Measurements from ENCODE around the gene ATP8B4.

Gene ATP8B4

DNA sequence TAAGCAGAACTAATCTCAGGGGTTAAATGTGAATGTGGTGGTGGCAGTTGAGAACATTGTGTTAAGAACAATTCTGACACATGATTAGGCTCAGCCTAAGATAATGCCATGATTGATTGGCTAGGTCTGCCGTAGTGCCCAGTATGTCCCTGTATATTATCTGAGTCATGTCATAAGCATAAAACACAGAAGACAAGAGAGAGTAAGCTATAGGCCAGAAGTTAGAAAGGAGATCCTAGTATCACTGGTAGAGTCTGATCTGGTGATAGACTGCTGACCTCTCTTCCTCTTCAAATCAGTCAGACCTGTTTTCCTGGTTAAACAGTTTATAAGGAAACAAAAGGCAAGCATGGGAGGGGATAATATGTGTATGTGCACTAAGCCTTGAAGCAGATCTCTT lies 30.1 kb upstream of the ATP8B4 start:
- TF ChIP-seq YY1 (IDR thresholded peaks at IDR 0.05; ENCODE audit: low read depth) (no peak), EP300 (IDR thresholded peaks at IDR 0.05; ENCODE audit: borderline replicate concordance) (no peak), RAD21 (IDR thresholded peaks at IDR 0.05; ENCODE audit: low read depth) (no peak)
- TF ChIP-seq, protein P1, sequence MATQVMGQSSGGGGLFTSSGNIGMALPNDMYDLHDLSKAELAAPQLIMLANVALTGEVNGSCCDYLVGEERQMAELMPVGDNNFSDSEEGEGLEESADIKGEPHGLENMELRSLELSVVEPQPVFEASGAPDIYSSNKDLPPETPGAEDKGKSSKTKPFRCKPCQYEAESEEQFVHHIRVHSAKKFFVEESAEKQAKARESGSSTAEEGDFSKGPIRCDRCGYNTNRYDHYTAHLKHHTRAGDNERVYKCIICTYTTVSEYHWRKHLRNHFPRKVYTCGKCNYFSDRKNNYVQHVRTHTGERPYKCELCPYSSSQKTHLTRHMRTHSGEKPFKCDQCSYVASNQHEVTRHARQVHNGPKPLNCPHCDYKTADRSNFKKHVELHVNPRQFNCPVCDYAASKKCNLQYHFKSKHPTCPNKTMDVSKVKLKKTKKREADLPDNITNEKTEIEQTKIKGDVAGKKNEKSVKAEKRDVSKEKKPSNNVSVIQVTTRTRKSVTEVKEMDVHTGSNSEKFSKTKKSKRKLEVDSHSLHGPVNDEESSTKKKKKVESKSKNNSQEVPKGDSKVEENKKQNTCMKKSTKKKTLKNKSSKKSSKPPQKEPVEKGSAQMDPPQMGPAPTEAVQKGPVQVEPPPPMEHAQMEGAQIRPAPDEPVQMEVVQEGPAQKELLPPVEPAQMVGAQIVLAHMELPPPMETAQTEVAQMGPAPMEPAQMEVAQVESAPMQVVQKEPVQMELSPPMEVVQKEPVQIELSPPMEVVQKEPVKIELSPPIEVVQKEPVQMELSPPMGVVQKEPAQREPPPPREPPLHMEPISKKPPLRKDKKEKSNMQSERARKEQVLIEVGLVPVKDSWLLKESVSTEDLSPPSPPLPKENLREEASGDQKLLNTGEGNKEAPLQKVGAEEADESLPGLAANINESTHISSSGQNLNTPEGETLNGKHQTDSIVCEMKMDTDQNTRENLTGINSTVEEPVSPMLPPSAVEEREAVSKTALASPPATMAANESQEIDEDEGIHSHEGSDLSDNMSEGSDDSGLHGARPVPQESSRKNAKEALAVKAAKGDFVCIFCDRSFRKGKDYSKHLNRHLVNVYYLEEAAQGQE (IDR thresholded peaks at IDR 0.05; ENCODE audit: low read depth): no peak

DNA sequence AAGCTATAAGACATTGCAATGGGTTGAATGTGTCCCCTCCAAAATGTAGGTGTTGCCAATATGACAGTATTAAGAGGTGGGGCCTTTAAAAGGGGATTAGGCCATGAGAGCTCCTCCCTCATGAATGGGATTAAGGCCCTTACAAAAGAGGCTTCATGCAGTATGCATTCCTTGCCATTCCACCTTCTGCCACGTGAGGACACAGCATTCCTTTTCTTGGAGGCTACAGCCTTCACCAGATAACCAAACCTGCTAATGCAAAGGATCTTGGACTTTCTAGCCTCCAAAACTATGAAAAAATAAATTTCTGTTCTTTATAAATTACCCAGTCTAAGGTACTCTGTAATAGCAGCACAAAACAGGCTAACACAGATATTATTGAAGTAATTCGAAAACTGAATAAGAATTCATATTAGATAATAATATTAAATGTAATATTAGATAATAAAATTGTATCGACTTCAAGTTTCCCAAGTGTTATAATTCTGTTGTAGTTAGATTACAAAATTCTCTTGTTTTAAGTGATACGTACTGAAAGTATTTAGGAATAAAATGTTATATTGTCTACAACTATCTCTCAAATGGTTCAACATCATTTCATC lies 29.4 kb upstream of the ATP8B4 start:
- TF ChIP-seq TEAD4 (IDR thresholded peaks at IDR 0.05): no peak
- TF ChIP-seq RAD21 (IDR thresholded peaks at IDR 0.05; ENCODE audit: low read depth): peak; percentile 82

DNA sequence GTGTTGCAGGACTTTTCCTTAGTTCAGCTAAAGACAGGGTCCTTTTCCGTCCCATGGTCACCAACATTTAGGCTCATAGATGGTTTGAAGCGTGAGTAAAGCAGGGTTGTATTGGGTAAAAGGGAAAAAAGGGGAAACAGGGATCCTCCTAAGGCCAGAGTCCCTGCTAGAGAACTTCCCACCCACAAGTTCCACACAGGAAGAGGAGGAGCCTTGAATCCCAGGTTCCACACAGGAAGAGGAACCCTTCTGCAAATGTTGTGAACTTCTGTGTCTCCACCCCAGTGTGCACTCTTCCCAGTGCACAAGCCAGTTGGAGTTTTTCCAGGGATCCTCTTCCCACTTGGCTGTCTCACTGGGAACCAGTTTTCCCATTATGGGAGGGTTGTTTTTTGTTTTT lies 27.6 kb upstream of the ATP8B4 start:
- TF ChIP-seq FOXM1 (IDR thresholded peaks at IDR 0.05; ENCODE audit: borderline replicate concordance, low read depth): no peak
- TF ChIP-seq EP300 (IDR thresholded peaks at IDR 0.05; ENCODE audit: borderline replicate concordance): no peak
- TF ChIP-seq, protein P1 (IDR thresholded peaks at IDR 0.05; ENCODE audit: low read depth): no peak
- no peak for TF ChIP-seq CEBPB (IDR thresholded peaks at IDR 0.05)
- TF ChIP-seq YY1 (IDR thresholded peaks at IDR 0.05; ENCODE audit: low read depth): no peak
- TF ChIP-seq, protein P2, sequence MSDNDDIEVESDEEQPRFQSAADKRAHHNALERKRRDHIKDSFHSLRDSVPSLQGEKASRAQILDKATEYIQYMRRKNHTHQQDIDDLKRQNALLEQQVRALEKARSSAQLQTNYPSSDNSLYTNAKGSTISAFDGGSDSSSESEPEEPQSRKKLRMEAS (IDR thresholded peaks at IDR 0.05): no peak

DNA sequence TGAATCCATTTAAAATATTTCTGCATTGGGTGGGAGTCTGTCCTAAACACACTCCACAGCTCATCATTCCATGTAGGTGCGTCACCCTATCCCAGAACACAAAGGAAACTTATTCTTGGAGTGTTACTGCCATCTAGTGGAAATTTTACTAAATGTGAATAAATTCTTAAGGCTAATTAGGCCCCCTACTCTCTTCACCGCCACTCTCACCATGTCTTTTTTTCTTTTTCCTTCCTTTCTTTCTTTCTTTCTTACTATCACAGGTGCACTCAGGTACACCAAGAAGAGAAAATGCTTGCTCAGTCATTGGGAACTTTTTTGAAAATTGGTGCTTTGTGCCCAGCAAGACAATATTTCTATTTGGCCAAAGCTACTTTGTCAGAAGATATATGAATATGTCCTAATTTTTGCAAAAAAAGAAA lies 26.4 kb upstream of the ATP8B4 start:
- TF ChIP-seq YY1 (IDR thresholded peaks at IDR 0.05; ENCODE audit: low read depth) (no peak), RAD21 (IDR thresholded peaks at IDR 0.05; ENCODE audit: low read depth) (peak; percentile 78)

DNA sequence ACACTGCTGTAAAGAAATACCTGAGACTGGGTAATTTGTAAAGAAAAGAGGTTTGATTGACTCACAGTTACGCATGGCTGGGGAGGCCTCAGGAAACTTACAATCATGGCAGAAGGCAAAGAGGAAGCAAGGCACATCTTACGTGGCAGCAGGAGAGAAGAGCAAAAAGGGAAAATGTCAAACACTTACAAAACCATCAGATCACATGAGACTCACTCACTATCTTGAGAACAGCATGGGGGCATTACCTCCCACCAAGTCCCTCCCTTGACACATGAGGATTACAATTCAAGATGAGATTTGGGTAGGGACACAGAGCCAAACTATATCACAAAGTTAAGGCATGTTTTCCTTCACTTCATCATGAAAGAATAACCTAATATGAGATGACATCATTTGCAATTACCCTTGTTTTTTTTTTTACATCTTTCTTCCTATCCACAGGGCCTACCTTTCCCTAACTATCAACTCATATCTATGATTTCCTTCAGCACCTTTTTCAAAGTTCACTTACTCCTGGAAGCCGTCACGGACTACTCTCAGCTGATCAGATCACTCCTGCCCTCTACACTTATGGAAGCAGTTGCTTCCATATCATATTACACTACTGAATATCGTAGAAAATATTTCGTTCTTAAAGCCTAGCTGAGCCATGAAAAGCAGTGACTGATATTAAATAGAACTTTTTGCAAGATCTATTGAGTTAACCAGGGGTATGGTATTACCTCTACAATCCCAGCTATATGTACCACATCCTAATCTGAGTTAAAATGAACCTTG lies 25.5 kb upstream of the ATP8B4 start:
- TF ChIP-seq CREB1 (IDR thresholded peaks at IDR 0.05; ENCODE audit: low read depth) (no peak), CEBPB (IDR thresholded peaks at IDR 0.05) (no peak), FOXM1 (IDR thresholded peaks at IDR 0.05; ENCODE audit: borderline replicate concordance, low read depth) (no peak), EGR1 (IDR thresholded peaks at IDR 0.05) (no peak), EP300 (IDR thresholded peaks at IDR 0.05; ENCODE audit: borderline replicate concordance) (no peak), YY1 (IDR thresholded peaks at IDR 0.05; ENCODE audit: low read depth) (no peak), TAF1 (IDR thresholded peaks at IDR 0.05; ENCODE audit: low read depth) (no peak)
- TF ChIP-seq, protein P2 (IDR thresholded peaks at IDR 0.05): no peak

DNA sequence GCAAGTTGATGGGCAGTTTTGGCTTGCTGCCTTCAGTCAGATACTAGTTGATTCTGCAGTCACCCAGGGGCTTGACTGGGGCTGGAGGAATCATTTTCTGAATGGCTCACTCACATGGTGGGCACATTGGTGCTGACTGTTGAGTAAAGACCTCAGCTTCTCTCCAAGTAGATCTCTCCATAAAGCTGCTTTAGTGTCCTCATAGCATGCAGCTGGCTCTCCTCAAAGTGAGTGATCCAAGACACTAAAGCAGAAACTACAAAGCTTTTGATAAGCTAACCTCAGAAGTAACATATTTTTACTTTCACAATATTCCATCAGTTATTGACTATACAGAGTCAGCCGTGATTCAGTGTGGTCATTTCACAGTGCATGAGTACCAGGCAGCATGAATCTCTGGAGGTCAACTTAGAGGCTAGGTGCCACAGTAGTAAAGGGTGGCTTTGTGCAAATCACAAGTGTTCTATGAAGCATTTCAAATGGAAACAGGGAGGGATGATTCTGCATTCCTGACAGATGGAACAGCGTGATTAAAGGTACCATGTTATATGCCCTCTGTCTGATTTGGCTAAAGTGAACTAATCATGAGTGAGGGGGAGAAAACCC lies 24.3 kb upstream of the ATP8B4 start:
- no peak for TF ChIP-seq YY1 (IDR thresholded peaks at IDR 0.05; ENCODE audit: low read depth)
- no peak for TF ChIP-seq CREB1 (IDR thresholded peaks at IDR 0.05; ENCODE audit: low read depth)
- no peak for TF ChIP-seq CEBPB (IDR thresholded peaks at IDR 0.05)
- TF ChIP-seq TEAD4 (IDR thresholded peaks at IDR 0.05): no peak
- TF ChIP-seq, protein P2 (IDR thresholded peaks at IDR 0.05): no peak
- no peak for TF ChIP-seq RAD21 (IDR thresholded peaks at IDR 0.05; ENCODE audit: low read depth)

DNA sequence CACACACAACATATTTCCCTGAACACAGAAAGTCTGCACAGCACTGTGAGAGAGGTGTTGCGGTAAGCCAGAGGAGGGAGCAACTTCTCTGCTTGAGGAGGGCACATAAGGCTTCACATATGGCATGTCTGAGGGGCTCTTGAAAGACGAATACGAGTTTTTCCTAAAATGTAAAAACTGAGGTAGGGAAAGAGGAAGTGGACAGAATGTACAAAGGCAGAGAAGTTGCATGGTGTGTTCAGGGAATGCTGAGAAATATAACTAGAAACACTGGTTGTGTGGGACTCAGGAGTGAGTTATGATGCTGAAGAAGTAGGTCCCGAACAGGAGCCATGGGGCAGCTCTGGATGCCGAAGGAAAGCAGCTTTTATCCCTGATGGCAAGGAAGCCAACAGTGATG lies 22.8 kb upstream of the ATP8B4 start:
- TF ChIP-seq, protein P3, sequence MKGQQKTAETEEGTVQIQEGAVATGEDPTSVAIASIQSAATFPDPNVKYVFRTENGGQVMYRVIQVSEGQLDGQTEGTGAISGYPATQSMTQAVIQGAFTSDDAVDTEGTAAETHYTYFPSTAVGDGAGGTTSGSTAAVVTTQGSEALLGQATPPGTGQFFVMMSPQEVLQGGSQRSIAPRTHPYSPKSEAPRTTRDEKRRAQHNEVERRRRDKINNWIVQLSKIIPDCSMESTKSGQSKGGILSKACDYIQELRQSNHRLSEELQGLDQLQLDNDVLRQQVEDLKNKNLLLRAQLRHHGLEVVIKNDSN (IDR thresholded peaks at IDR 0.05): no peak
- no peak for TF ChIP-seq ZBTB7A (IDR thresholded peaks at IDR 0.05; ENCODE audit: low read depth)
- TF ChIP-seq RAD21 (IDR thresholded peaks at IDR 0.05; ENCODE audit: low read depth): no peak
- TF ChIP-seq FOXM1 (IDR thresholded peaks at IDR 0.05; ENCODE audit: borderline replicate concordance, low read depth): no peak
- TF ChIP-seq, protein P2 (IDR thresholded peaks at IDR 0.05): no peak
- TF ChIP-seq TAF1 (IDR thresholded peaks at IDR 0.05; ENCODE audit: low read depth): no peak

All from Ishikawa (cell line).